GM12892 (cell line): ENCODE data around the gene CTBP2.

Experiments used
- POLR2A ChIP-seq: IDR thresholded peaks from 2 replicates; pipeline ENCODE4 v1.6.1; 2011; ENCODE audit warnings: low read depth, low read length, control low read depth
- POLR2AphosphoS5 ChIP-seq: IDR thresholded peaks from 2 replicates; pipeline ENCODE4 v1.6.1; 2011; ENCODE audit warnings: low read depth, low read length, control low read depth

DNA sequence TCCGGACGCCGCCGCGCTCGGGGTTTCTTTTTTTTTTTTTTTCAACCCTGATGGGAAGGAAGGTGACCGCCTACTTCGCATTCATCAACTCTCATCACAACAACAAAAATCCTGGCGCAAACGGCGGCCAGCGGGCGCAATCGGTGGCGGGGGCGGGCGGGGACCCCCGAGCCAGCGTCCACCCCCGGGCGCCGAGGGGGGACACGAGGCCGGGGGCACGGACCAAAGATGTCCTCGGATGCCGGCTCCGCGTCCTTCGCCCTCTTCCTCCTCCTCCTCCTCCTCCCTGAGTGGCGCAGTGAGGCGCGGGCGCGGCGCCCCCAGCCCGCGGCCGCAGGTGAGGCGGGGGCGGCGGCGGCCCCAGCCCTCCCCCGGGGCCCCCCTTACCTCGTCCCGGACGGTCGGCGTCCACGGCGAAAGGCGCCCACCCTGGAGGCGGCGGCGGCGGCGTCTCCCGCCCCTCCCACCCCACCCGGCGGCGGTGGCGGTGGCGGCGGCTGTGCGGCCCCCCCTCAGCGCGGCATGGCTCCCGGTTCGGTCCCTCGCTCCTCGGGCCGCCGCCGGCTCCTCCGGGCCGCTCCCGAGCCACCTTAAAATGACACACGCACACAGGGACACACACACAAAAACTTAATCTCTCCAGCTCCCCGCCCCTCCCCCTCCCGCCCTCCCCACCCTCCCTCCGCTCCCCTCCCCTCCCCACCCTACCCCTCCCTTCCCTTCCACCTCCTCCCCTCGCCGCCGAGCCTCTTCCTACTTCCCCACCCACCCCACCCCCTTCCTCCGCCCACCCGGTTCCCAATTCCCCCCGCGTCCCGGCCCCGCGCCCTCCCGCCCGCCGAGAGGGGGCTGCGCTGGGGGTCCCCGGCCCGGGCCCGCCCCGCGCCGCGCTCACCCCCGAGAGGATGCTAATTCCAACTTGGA, at the start of gene CTBP2:
- no peak for TF ChIP-seq POLR2AphosphoS5
- TF ChIP-seq POLR2A: no peak
